ENCODE data around the gene JAML. TPM values are rescaled to one million over a fixed set of nuclear protein-coding genes. Genes with fewer than 3 reads are reported as not detected.

Gene JAML
- total RNA-seq, 1 experiment from 2014 or later, result not detected

- Mint-ChIP-seq H3K36me3 (ENCODE audit: insufficient read depth, unreplicated experiment) (no peaks in the 10 kb centered on the region), H3K27ac (ENCODE audit: unreplicated experiment) (no peak within 1 kb of the TSS), H3K9me3 (ENCODE audit: low read depth, unreplicated experiment) (no peaks in the 10 kb centered on the region), H3K27me3 (ENCODE audit: unreplicated experiment) (peaks cover 15% of the 10 kb centered on the region), H3K4me3 (ENCODE audit: low read depth, unreplicated experiment) (no peak within 1 kb of the TSS), H3K4me1 (ENCODE audit: low read depth, unreplicated experiment) (peaks cover 18% of the 10 kb centered on the region)
- no TSS peak for BruUV-seq (replicated peaks)
- intact Hi-C loops (cut with micrococcal nuclease; ENCODE audit: unreplicated experiment), result no loop called here
- TF ChIP-seq CTCF (IDR thresholded peaks at IDR 0.05; ENCODE audit: unreplicated experiment), result no peak
- DNase-seq, result no peak
- CTCF ChIA-PET, result no interaction called here
Observed at GRCh38 chr11:118175993-118176777, 48.6 kb downstream of the JAML start, which contains the start of gene SCN2B. SCN2B (minus strand) TSS chr11:118176639; CDS start chr11:118176431, 208 bp downstream.

- H3K36me3 Mint-ChIP-seq (ENCODE audit: insufficient read depth, unreplicated experiment), result no peaks in the 10 kb centered on the region
- H3K4me3 Mint-ChIP-seq (ENCODE audit: low read depth, unreplicated experiment), result no peak overlapping the region
- CTCF ChIA-PET, result interaction anchor here (0.6 to 1.2 kb wide), 3 partner anchors 12 to 114 kb away, joined by 3 read pairs; no protein-coding TSS in a partner anchor
- H3K27me3 Mint-ChIP-seq (ENCODE audit: unreplicated experiment), result peaks cover 22% of the 10 kb centered on the region
- no peak for DNase-seq
- BruUV-seq (replicated peaks), result no TSS peak
- H3K4me1 Mint-ChIP-seq (ENCODE audit: low read depth, unreplicated experiment), result peaks cover 18% of the 10 kb centered on the region
- no peak for TF ChIP-seq CTCF (IDR thresholded peaks at IDR 0.05; ENCODE audit: unreplicated experiment)
- H3K9me3 Mint-ChIP-seq (ENCODE audit: low read depth, unreplicated experiment), result no peaks in the 10 kb centered on the region
- H3K27ac Mint-ChIP-seq (ENCODE audit: unreplicated experiment), result no peak overlapping the region
- intact Hi-C loops (cut with micrococcal nuclease; ENCODE audit: unreplicated experiment), result no loop called here
Observed at GRCh38 chr11:118175031-118175992, 49.5 kb downstream of the JAML start.

- intact Hi-C loops (cut with micrococcal nuclease; ENCODE audit: unreplicated experiment), result no loop called here
- no peaks in the 10 kb centered on the region for H3K36me3 Mint-ChIP-seq (ENCODE audit: insufficient read depth, unreplicated experiment)
- H3K4me3 Mint-ChIP-seq (ENCODE audit: low read depth, unreplicated experiment), result no peak overlapping the region
- no peak for TF ChIP-seq CTCF (IDR thresholded peaks at IDR 0.05; ENCODE audit: unreplicated experiment)
- H3K4me1 Mint-ChIP-seq (ENCODE audit: low read depth, unreplicated experiment), result peaks cover 18% of the 10 kb centered on the region
- no peak for DNase-seq
- CTCF ChIA-PET, result interaction anchor here (0.6 to 1.2 kb wide), 2 partner anchors 28 to 1256 kb away, joined by 3 read pairs; no protein-coding TSS in a partner anchor
- no peak overlapping the region for H3K27ac Mint-ChIP-seq (ENCODE audit: unreplicated experiment)
- peaks cover 35% of the 10 kb centered on the region for H3K27me3 Mint-ChIP-seq (ENCODE audit: unreplicated experiment)
- no peaks in the 10 kb centered on the region for H3K9me3 Mint-ChIP-seq (ENCODE audit: low read depth, unreplicated experiment)
- no TSS peak for BruUV-seq (replicated peaks)
Observed at GRCh38 chr11:118174006-118174567, 50.7 kb downstream of the JAML start.

GRCh38 chr11:118172356-118172755 is 52.5 kb downstream of the JAML start:
- CTCF ChIA-PET, result interaction anchor here (0.6 to 1.9 kb wide), 6 partner anchors 8 to 664 kb away, joined by 3 to 14 read pairs (median 3); partner anchors contain the start of gene MPZL3
- DNase-seq, result no peak
- BruUV-seq (replicated peaks), result no TSS peak
- intact Hi-C loops (cut with micrococcal nuclease; ENCODE audit: unreplicated experiment), result no loop called here
- peaks cover 48% of the 10 kb centered on the region for H3K27me3 Mint-ChIP-seq (ENCODE audit: unreplicated experiment)
- no peaks in the 10 kb centered on the region for H3K36me3 Mint-ChIP-seq (ENCODE audit: insufficient read depth, unreplicated experiment)
- peaks cover 18% of the 10 kb centered on the region for H3K4me1 Mint-ChIP-seq (ENCODE audit: low read depth, unreplicated experiment)
- no peak overlapping the region for H3K4me3 Mint-ChIP-seq (ENCODE audit: low read depth, unreplicated experiment)
- no peaks in the 10 kb centered on the region for H3K9me3 Mint-ChIP-seq (ENCODE audit: low read depth, unreplicated experiment)
- no peak overlapping the region for H3K27ac Mint-ChIP-seq (ENCODE audit: unreplicated experiment)
- TF ChIP-seq CTCF (IDR thresholded peaks at IDR 0.05; ENCODE audit: unreplicated experiment), result no peak
